Skeletal muscle tissue (tissue), 4 donors: ENCODE results near the gene TRPM6. TPM values are rescaled to one million over a fixed set of nuclear protein-coding genes. Genes with fewer than 3 reads are reported as not detected.

ENCODE experiments used
- H3K27ac ChIP-seq: one replicate; pipeline ENCODE4 v1.7.0; 2013; ENCODE audit warnings: mild to moderate bottlenecking, low read depth, low read length, inconsistent platforms
- H3K27me3 ChIP-seq, 3 donors: one replicate each; pipeline ENCODE4 v1.7.0; 2013; ENCODE audit warnings: low read length in 3 of 3; ENCODE audit not compliant: control insufficient read depth in 3 of 3, insufficient read depth in 3 of 3
- H3K36me3 ChIP-seq, 3 donors: one replicate each; pipeline ENCODE4 v1.7.0; 2013; ENCODE audit warnings: low read length in 3 of 3; ENCODE audit not compliant: control insufficient read depth in 3 of 3, insufficient read depth in 3 of 3
- H3K4me1 ChIP-seq, 3 donors: one replicate each; pipeline ENCODE4 v1.7.0; 2013; ENCODE audit warnings: low read length in 3 of 3, mild to moderate bottlenecking in 3 of 3; ENCODE audit not compliant: control insufficient read depth in 3 of 3, insufficient read depth in 3 of 3
- H3K4me3 ChIP-seq, 3 donors: one replicate each; pipeline ENCODE4 v1.7.0; 2013; ENCODE audit warnings: low read length in 3 of 3
- H3K9ac ChIP-seq, 3 donors: one replicate each; pipeline ENCODE4 v1.7.0; 2013; ENCODE audit warnings: low read length in 3 of 3, mild to moderate bottlenecking in 3 of 3, moderate library complexity in 2 of 3, low read depth in 1 of 3
- H3K9me3 ChIP-seq, 3 donors: one replicate each; pipeline ENCODE4 v1.7.0; 2013; ENCODE audit warnings: low read length in 3 of 3; ENCODE audit not compliant: control insufficient read depth in 3 of 3
- total RNA-seq: library from RNA; depleted of rRNA; stranded (reverse); fragments of >200 nt; gene quantifications from one replicate; pipeline ENCODE4 v1.2.3, GENCODE V29; 2014
- donor health status: Osteomylitis.

The TRPM6 gene
- total RNA-seq, 1 donor from 2014 or later: under 0.01 TPM

DNA sequence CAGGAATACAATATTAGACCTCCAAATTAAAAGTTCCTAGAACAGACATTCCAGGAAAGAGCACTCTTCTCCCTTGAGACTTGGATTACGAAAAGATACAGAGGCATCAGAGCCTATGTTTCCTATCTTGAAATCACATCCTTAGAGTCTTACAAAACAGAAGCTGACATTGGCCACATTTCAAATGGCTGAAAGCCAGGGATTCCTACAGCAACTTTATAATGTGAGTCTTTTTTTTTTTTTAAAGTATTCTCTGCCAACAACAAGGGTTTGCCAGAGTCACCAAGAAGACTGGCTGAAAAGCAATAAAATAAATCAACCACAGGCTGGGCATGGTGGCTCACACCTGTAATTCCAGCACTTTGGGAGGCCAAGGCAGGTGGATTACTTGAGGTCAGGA lies 63.1 kb downstream of the TRPM6 start:
- H3K27ac ChIP-seq: no peak overlapping the region
- no peaks in the 10 kb centered on the region for H3K36me3 ChIP-seq
- no peaks in the 10 kb centered on the region for H3K9me3 ChIP-seq
- H3K9ac ChIP-seq: no peak overlapping the region
- H3K27me3 ChIP-seq: no peaks in the 10 kb centered on the region
- no peaks in the 10 kb centered on the region for H3K4me1 ChIP-seq
- no peak overlapping the region for H3K4me3 ChIP-seq

DNA sequence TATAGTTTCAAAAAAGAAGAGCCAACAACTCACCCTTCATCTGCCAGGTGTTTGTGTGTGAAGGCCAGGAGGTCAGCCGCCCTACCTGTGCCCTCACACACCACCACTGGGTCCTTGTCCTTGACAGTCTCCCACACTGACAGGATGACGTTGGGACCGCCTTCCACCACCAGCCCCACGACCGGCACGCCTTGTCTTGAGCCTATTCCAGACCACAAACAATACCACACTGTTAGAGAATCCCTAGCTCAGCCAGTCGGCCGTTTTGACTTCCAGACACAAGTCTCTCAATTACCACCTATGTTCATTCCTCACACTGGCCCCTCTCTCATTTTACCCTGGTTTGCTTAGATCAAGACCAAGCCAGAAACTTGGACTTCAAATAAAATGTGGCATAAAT lies 66.1 kb downstream of the TRPM6 start:
- Histone ChIP-seq H3K4me1 (no peaks in the 10 kb centered on the region), H3K9me3 (no peaks in the 10 kb centered on the region), H3K9ac (no peak overlapping the region), H3K36me3 (no peaks in the 10 kb centered on the region), H3K27me3 (no peaks in the 10 kb centered on the region), H3K4me3 (no peak overlapping the region), H3K27ac (no peak overlapping the region)

- Histone ChIP-seq H3K27me3 (no peaks in the 10 kb centered on the region), H3K9me3 (no peaks in the 10 kb centered on the region), H3K4me1 (no peaks in the 10 kb centered on the region), H3K9ac (no peak overlapping the region), H3K36me3 (no peaks in the 10 kb centered on the region), H3K4me3 (no peak overlapping the region), H3K27ac (no peak overlapping the region)
Observed at GRCh38 chr9:74817816-74818215, 69.9 kb downstream of the TRPM6 start.

DNA sequence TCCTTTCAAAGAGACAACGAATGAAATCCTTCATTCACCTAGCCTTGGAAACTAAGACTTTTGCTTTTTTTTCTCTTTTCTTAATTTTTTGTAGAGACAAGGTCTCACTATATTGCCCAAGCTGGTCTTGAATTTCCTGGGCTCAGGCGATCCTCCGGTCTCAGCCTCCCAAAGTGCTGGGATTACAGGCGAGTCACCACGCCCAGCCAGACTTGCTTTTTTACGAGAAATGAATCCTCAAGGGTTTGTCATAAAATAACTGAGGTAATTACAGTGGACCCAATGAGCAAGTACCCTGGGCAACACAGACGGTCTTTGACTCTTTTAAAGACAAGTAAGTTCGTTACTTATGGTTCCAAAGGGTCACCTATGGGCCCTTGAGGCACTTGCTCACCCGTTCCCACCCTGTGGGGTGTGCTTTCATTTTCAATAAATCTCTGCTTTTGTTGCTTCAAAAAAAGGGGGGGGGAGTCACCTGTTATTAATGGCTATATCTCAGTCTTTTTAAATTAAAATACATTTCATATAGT lies 70.4 kb downstream of the TRPM6 start:
- Histone ChIP-seq H3K36me3 (no peaks in the 10 kb centered on the region), H3K4me1 (no peaks in the 10 kb centered on the region), H3K4me3 (no peak overlapping the region), H3K27ac (no peak overlapping the region), H3K9me3 (no peaks in the 10 kb centered on the region), H3K9ac (no peak overlapping the region), H3K27me3 (no peaks in the 10 kb centered on the region)

DNA sequence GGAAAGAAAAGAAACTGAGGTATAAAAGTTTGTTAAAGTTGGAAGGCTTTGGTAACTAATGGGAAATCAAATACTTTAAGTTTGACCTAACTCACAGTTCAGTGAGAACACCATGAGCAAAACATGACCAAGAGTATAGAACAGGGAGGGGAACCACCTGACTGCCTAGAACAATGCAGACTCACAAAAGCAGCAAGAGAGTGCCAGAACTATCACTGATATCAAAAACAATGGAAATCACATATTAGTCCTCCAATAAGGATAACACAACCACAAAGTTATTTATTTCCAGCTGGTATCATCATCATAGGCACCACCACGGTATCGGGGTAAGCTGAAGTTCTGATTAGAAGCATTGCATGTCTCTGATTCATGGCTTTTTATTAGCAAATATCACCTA lies 77.5 kb downstream of the TRPM6 start:
- H3K36me3 ChIP-seq: no peaks in the 10 kb centered on the region
- H3K4me3 ChIP-seq: no peak overlapping the region
- H3K27me3 ChIP-seq: peaks cover 0 to 2% (median 0%) of the 10 kb centered on the region in 3 donors
- H3K9me3 ChIP-seq: no peaks in the 10 kb centered on the region
- H3K9ac ChIP-seq: no peak overlapping the region
- H3K4me1 ChIP-seq: no peaks in the 10 kb centered on the region
- no peak overlapping the region for H3K27ac ChIP-seq

DNA sequence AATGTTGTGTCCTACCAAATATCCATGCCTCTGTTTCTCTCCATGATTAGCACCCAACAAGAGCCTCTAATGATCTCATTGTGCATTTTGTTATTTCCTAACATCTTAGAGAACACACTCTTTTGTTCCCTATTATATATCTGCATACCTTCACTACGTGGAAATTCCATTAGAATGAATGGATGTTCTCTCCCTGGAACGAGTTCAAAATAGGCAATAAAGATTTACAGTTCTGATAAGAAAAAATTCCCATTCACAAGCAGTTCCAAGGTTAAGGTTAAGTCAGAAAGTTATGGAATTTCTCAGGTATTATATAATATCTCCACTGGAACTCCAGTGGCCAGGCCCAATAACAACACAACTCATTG lies 83.7 kb downstream of the TRPM6 start:
- Histone ChIP-seq H3K9me3 (no peaks in the 10 kb centered on the region), H3K27me3 (peaks cover 0 to under 1% (median 0%) of the 10 kb centered on the region in 3 donors), H3K4me3 (no peak overlapping the region), H3K4me1 (no peaks in the 10 kb centered on the region), H3K9ac (no peak overlapping the region), H3K36me3 (no peaks in the 10 kb centered on the region), H3K27ac (no peak overlapping the region)

DNA sequence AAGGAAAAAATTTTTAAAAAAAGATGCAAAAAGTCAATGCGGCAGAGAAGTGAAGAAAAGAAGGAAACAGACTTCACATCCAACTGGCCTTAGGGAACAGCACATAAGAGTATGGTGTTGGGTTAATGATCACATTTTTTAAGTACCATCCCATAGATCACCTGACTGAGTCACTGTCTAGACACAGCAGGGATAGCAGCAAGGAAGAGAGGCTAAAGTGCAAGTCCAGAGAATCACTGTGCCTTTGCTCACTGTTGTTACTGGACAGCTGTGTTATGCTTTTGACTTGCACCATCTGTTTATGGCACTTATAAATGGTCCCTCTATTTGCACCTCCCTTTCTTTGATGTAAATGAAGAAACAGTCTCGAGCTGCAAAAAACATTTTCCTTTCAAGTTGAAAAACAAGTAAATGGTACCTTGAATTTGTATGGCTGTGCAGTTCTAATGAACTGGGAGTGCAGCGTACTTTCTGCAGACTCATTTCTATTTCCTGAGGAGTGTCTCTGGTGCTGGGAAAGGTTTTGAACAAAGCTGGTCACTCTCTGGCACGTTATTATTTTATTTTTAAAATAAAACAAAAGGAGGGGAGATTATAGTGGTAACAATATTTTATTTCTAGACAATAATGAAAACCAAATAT lies 84.2 kb downstream of the TRPM6 start:
- Histone ChIP-seq H3K27me3 (no peaks in the 10 kb centered on the region), H3K4me1 (no peaks in the 10 kb centered on the region), H3K9ac (no peak overlapping the region), H3K27ac (no peak overlapping the region), H3K9me3 (no peaks in the 10 kb centered on the region), H3K4me3 (no peak overlapping the region), H3K36me3 (no peaks in the 10 kb centered on the region)

DNA sequence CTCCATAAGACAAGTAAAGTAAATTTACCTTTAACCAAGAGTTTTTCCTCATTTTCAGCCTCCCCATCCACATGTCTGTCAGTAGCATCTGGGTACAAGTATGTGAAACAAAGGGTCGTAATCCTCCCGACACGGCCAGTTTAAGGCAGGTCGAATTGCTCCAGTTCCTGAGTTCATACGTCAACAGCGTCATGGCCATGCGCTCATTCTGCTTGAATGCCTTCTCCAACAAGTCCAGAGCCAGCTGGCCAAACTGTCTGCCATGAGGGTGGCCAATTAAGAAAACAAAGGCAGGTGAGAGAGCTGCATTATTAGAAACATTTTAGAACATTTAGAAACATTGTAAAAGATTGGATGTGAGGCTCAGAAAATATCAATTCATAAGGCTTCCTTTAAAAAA lies 87.5 kb downstream of the TRPM6 start:
- no peak overlapping the region for H3K27ac ChIP-seq
- no peaks in the 10 kb centered on the region for H3K36me3 ChIP-seq
- H3K9me3 ChIP-seq: no peaks in the 10 kb centered on the region
- no peak overlapping the region for H3K9ac ChIP-seq
- H3K27me3 ChIP-seq: no peaks in the 10 kb centered on the region
- no peak overlapping the region for H3K4me3 ChIP-seq
- H3K4me1 ChIP-seq: no peaks in the 10 kb centered on the region

DNA sequence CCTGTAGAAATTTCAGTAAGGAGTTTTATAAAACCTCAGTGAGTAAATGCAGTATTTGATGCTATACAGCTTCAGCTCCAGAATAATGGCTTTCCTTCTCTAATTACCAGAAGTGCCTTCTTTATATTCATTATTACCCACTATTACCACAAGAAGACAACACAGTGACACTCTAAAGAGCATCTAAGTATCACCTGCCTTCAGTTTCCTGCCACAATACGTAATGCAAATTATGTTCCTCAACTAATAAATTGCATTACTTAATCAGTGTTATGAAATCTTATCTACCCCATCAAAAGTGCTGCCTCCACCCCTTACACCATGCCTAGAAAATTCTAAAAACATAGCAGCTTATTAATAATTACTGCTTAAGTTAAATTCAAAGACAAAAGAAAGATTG lies 91.9 kb downstream of the TRPM6 start:
- no peaks in the 10 kb centered on the region for H3K36me3 ChIP-seq

GRCh38 chr9:74795081-74795480 lies 92.6 kb downstream of the TRPM6 start:
- Histone ChIP-seq H3K27me3 (no peaks in the 10 kb centered on the region), H3K36me3 (no peaks in the 10 kb centered on the region), H3K9ac (no peak overlapping the region), H3K27ac (no peak overlapping the region), H3K4me3 (no peak overlapping the region), H3K9me3 (no peaks in the 10 kb centered on the region), H3K4me1 (no peaks in the 10 kb centered on the region)

More for the DNA sequence above, 91.9 kb downstream of the TRPM6 start:
- Histone ChIP-seq H3K9ac (no peak overlapping the region), H3K27ac (no peak overlapping the region), H3K4me1 (no peaks in the 10 kb centered on the region), H3K27me3 (no peaks in the 10 kb centered on the region), H3K4me3 (no peak overlapping the region), H3K9me3 (no peaks in the 10 kb centered on the region)
